Measurements from ENCODE around the gene BPTF. TPM values are rescaled to one million over a fixed set of nuclear protein-coding genes. Genes with fewer than 3 reads are reported as not detected.
"Not testable (repeated sequence)": the region's sequence is repeated elsewhere in the genome, so short reads cannot be mapped to it uniquely, and the experiment has no call there.

The BPTF gene
- total and polyA plus RNA-seq, 2 of the 8 experiments (the other 6 are each of a cell fraction or from before 2014, with no cell fraction given), result 107 to 228 TPM

DNA sequence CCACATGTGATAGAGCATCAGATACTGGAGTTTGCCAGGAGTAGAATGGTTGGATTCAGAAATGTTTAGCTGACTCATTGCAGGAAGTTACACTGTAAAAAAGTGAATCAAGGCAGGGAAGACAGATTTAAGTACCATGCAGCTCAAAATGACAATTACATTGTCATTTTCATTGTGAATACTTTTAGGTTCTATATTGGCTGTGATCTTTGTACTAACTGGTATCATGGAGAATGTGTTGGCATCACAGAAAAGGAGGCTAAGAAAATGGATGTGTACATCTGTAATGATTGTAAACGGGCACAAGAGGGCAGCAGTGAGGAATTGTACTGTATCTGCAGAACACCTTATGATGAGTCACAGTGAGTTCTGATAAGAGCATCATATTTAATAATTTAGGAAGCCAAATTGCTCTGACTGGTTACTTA is 137.9 kb downstream of the BPTF start:
- H3K27ac ChIP-seq (ENCODE audit: low read depth, low read length); H4K5ac ChIP-seq (ENCODE audit: insufficient read length, low read depth, low read length); H2BK120ac ChIP-seq (replicated peaks; ENCODE audit: low read depth, low read length); H3K4ac ChIP-seq (replicated peaks; ENCODE audit: insufficient read length, low read depth, low read length); H3K4me3 ChIP-seq (ENCODE audit: extremely low read depth in 1 of 4, insufficient read depth in 2 of 4, low read depth in 3 of 4, low read length in 4 of 4); H2BK20ac ChIP-seq (ENCODE audit: low read length); H3K18ac ChIP-seq (ENCODE audit: extremely low read depth, low read length); H3K9ac ChIP-seq (replicated peaks in 1 of 4; ENCODE audit: extremely low read depth in 1 of 4, low read depth in 3 of 4, low read length in 3 of 4); H3K79me1 ChIP-seq (ENCODE audit: low read depth, low read length); H3K79me2 ChIP-seq (ENCODE audit: control insufficient read depth in 1 of 2, insufficient read depth in 2 of 2, low read length in 2 of 2); H4K8ac ChIP-seq (ENCODE audit: extremely low read depth, insufficient read depth, low read length); H4K20me1 ChIP-seq (replicated peaks in 1 of 2; ENCODE audit: control insufficient read depth in 1 of 2, insufficient read depth in 2 of 2, low read length in 2 of 2); H2BK12ac ChIP-seq (ENCODE audit: low read depth, low read length); H3K14ac ChIP-seq (ENCODE audit: insufficient read length); H2AFZ ChIP-seq (ENCODE audit: low read length); H3K23ac ChIP-seq (ENCODE audit: insufficient read length); H3K56ac ChIP-seq (replicated peaks; ENCODE audit: insufficient read length, low read depth, low read length); H3K27me3 ChIP-seq (replicated peaks in 1 of 4; ENCODE audit: control insufficient read depth in 3 of 4, extremely low read depth in 1 of 4, insufficient read depth in 3 of 4, low read length in 3 of 4); H2BK5ac ChIP-seq (ENCODE audit: low read depth, low read length); H3K4me1 ChIP-seq (replicated peaks in 1 of 4; ENCODE audit: control insufficient read depth in 3 of 4, insufficient read depth in 4 of 4, low read length in 3 of 4); POLR2A ChIA-PET (ENCODE audit: partially characterized antibody); H3K9me3 ChIP-seq (ENCODE audit: insufficient read depth in 2 of 2, low read depth in 1 of 2, low read length in 1 of 2); H3K4me2 ChIP-seq (ENCODE audit: insufficient read depth in 1 of 2, low read depth in 2 of 2, low read length in 2 of 2); FAIRE-seq; H2AK5ac ChIP-seq (ENCODE audit: low read depth, low read length); H2BK15ac ChIP-seq (ENCODE audit: low read length); H4K91ac ChIP-seq (replicated peaks; ENCODE audit: insufficient read length, low read length); H3K23me2 ChIP-seq (ENCODE audit: low read depth, low read length): not testable (repeated sequence)
- peak; percentile 44 for TF ChIP-seq RAD21 (IDR thresholded peaks at IDR 0.05 in 1 of 2, conservative IDR thresholded peaks at IDR 0.05 in 1 of 2; ENCODE audit: low read depth in 2 of 2, low read length in 2 of 2)
- TF ChIP-seq, protein P1, sequence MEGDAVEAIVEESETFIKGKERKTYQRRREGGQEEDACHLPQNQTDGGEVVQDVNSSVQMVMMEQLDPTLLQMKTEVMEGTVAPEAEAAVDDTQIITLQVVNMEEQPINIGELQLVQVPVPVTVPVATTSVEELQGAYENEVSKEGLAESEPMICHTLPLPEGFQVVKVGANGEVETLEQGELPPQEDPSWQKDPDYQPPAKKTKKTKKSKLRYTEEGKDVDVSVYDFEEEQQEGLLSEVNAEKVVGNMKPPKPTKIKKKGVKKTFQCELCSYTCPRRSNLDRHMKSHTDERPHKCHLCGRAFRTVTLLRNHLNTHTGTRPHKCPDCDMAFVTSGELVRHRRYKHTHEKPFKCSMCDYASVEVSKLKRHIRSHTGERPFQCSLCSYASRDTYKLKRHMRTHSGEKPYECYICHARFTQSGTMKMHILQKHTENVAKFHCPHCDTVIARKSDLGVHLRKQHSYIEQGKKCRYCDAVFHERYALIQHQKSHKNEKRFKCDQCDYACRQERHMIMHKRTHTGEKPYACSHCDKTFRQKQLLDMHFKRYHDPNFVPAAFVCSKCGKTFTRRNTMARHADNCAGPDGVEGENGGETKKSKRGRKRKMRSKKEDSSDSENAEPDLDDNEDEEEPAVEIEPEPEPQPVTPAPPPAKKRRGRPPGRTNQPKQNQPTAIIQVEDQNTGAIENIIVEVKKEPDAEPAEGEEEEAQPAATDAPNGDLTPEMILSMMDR (IDR thresholded peaks at IDR 0.05; ENCODE audit: control extremely low read depth in 1 of 3, insufficient read depth in 1 of 3, low read depth in 1 of 3, low read length in 3 of 3), result peak in 2 of 3 experiments; percentile 33 to 52; a peak in 2 of 4 replicates
- TF ChIP-seq MAFK (IDR thresholded peaks at IDR 0.05; ENCODE audit: low read depth, low read length), result peak; percentile 41; the same call in 1 of the 2 replicates
- peak; percentile 60; the same call in 1 of the 2 replicates for TF ChIP-seq JUND (IDR thresholded peaks at IDR 0.05; ENCODE audit: low read length)
- TF ChIP-seq BACH1 (IDR thresholded peaks at IDR 0.05; ENCODE audit: low read length), result peak; percentile 31; the same call in 1 of the 2 replicates
- DNase-seq (ENCODE audit: low read depth in 1 of 2, low spot score in 2 of 2), result peak in 1 of 2 experiments; percentile 61
- 6% methylated on average over 1 of the region's 1 CpG; no CpG with 5 or more reads in 1 of the 2 experiments for WGBS, 2 experiments (ENCODE audit: extremely low coverage in 1 of 2, insufficient coverage in 1 of 2, insufficient read length in 1 of 2, insufficient replicate concordance in 2 of 2, low coverage in 1 of 2, low lambda C conversion rate in 2 of 2, missing lambda C conversion rate in 1 of 2)
- CTCF ChIA-PET (ENCODE audit: partially characterized antibody), result interaction anchor here (0.6 to 3.3 kb wide), 13 partner anchors 10 to 688 kb away, joined by 3 to 12 read pairs (median 4); no protein-coding TSS in a partner anchor
- peaks cover 8 to 58% (median 31%) of the 10 kb centered on the region in 4 experiments for H3K36me3 ChIP-seq (ENCODE audit: control insufficient read depth in 2 of 4, insufficient read depth in 4 of 4, low read length in 3 of 4)
